Measurements from ENCODE around the gene CCL16. TPM values are rescaled to one million over a fixed set of nuclear protein-coding genes. Genes with fewer than 3 reads are reported as not detected.
A peak's percentile ranks its signal among the peaks of the same experiment; 100 is the strongest.

Gene CCL16
- total RNA-seq, 1 donor, result not detected

- DNase-seq (ENCODE audit: low read depth in 2 of 3, low spot score in 2 of 3), result no peak
These were observed 6.9 kb upstream of the CCL16 start for GRCh38 chr17:35988164-35988563.

DNA sequence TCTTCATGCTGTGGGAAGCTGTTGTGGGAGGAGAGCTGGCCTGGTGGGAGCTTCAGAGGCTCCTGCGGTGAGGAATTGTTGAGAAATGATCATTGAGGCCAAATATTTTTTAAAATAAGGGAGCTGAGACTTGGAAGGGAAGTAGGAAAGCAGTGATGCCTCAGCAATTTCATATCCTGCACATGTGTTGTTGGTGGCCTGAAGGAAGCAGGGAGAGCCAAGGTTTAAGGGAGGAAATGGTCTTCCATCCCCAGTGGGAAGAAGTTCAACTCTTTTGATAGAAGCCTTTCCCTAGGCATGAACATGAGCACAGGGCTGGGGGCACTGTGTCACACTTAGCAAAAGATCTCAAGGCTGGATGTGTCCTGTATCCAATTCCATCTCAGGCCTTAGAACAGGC lies 5.3 kb upstream of the CCL16 start, which contains the start of gene CCL14:
TSS of gene CCL14 (minus strand) at position 87 of the 400 bp plus-strand sequence. CDS start at position 7, 80 bp downstream.
- DNase-seq (ENCODE audit: low read depth in 2 of 3, low spot score in 2 of 3), result no peak

GRCh38 chr17:35984140-35984539 lies 2.8 kb upstream of the CCL16 start:
- no peak for DNase-seq (ENCODE audit: low read depth in 2 of 3, low spot score in 2 of 3)

DNA sequence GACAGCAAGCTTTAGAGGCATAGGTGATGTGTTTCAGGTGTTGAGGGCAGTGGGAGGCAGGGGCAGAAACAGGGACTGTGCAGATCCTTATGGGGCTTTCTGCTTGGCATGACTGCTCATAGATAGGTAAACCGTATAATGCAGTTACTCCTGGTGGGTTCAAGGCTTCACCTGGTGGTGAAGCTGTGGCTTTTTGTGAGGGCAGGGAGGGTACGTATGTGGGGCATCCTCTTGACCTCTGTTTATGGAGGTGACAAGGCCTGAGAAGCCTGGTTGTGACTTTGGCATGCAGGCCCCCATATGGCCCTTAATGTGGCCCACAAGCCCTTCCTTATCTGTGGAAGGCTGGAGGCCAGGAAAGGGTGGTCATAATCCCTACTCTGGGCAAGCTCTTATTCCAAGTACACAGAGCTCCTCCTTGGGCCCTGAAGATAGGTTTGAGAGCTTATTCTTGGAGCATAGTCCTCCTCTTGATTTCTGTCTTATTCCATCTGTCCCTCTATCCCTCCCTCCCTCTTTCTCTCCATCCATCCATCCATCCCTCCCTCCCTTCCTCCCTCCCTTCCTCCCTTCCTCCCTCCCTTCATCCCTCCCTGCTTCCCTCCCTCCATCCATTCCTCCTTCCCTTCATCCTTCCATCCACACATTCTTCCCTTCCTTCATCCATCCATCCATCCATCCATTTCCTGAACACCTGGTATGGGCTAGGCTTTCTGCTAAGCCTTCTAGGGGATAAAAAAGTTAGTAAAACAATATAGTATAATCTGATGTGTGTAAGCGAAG lies 1.3 kb upstream of the CCL16 start:
- DNase-seq (ENCODE audit: low read depth in 2 of 3, low spot score in 2 of 3), result no peak

GRCh38 chr17:35981908-35982330 lies 622 bp upstream of the CCL16 start:
- DNase-seq (ENCODE audit: low read depth in 2 of 3, low spot score in 2 of 3), result peak in 1 of 3 donors; percentile 46

GRCh38 chr17:35978346-35978745 lies 3.0 kb downstream of the CCL16 start:
- no peak for DNase-seq (ENCODE audit: low read depth in 2 of 3, low spot score in 2 of 3)

GRCh38 chr17:35977509-35977908 lies 3.8 kb downstream of the CCL16 start:
- no peak for DNase-seq (ENCODE audit: low read depth in 2 of 3, low spot score in 2 of 3)

- DNase-seq (ENCODE audit: low read depth in 2 of 3, low spot score in 2 of 3), result no peak
These were observed 7.7 kb downstream of the CCL16 start for GRCh38 chr17:35973333-35974260.

DNA sequence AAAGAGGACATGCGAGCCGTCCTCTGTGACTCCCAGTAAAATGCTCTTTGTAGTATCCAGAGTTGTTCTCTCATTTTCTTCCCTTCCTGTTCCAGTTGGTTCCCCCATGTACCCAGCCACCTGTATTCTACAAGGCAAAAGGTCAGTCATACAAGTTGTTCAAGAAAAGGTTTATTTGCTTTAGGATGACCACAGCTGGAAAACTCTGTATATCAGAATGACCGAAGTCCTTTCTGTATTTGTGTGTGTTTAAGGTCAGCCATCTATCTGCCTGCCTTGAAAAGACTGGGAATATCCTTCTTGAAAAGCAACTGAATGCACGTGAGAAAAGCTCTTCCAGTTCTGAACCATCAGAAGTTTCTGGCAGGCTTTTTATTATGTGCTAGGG lies 8.4 kb downstream of the CCL16 start:
- no peak for DNase-seq (ENCODE audit: low read depth in 2 of 3, low spot score in 2 of 3)

GRCh38 chr17:35972535-35972934 lies 8.8 kb downstream of the CCL16 start:
- no peak for DNase-seq (ENCODE audit: low read depth in 2 of 3, low spot score in 2 of 3)

GRCh38 chr17:35972066-35972465 lies 9.2 kb downstream of the CCL16 start:
- DNase-seq (ENCODE audit: low read depth in 2 of 3, low spot score in 2 of 3), result no peak

DNA sequence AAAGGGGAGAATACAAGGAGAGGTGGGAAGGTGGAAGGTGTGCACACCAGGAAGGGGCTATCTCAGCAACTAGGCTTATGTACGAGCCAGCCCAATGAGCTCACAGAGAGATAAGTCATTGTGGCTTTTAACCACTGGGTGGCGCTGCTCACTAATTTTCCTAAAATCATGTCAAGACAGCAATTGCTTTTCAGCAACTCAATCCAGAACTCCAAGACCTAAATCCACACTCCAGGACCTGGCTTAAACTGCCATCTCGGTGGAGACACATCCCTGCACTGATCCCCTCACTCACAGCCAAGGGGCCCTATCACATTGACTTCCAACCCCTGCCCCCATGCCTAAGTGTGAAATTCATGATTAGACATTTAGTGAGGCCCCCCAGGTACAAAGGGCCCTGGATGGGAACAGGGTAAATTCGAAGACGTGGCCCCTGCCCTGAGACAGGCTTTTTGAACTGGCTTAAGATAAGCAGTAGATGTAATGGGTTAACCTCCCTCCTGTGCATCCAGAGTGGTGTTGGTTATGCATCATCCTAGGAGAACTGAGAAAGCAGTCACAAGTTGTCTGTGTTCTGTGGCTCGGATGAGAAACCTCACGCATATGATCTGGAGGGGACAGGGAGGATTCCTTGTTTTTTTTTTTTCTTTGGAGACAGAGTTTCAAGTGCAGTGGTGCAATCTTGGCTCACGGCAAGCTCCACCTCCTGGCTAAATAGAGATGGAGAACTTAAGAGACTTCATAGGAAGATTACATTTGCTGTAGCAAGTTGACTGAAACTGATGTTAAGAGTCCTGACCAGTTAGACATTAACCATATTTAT lies 11.5 kb downstream of the CCL16 start:
- DNase-seq (ENCODE audit: low read depth in 2 of 3, low spot score in 2 of 3), result peak; percentile 30 to 88 (median 67)

GRCh38 chr17:35968520-35969054 lies 12.7 kb downstream of the CCL16 start:
- no peak for DNase-seq (ENCODE audit: low read depth in 2 of 3, low spot score in 2 of 3)

- no peak for DNase-seq (ENCODE audit: low read depth in 2 of 3, low spot score in 2 of 3)
These were observed 16.0 kb downstream of the CCL16 start for GRCh38 chr17:35965272-35965671.

DNA sequence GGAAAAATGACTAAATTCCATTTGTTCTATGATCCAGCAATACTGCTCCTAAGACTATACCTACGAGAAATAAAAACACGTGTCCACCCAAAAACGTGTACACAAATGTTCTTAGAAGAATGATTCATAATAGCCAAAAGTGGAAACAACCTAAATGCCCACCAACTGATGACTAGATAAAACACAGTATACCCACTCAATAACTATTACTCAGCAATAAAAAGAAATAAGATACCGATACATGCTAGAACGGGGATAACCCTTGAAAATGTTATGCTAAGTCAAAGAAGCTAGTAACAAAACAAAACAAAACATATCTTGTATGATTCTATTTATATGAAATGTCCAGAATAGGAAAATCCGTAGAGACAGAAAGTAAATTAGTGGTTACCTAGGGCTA lies 17.6 kb downstream of the CCL16 start:
- DNase-seq (ENCODE audit: low read depth in 2 of 3, low spot score in 2 of 3), result no peak

- DNase-seq (ENCODE audit: low read depth in 2 of 3, low spot score in 2 of 3), result no peak
These were observed 27.6 kb downstream of the CCL16 start for GRCh38 chr17:35953720-35954119.

DNA sequence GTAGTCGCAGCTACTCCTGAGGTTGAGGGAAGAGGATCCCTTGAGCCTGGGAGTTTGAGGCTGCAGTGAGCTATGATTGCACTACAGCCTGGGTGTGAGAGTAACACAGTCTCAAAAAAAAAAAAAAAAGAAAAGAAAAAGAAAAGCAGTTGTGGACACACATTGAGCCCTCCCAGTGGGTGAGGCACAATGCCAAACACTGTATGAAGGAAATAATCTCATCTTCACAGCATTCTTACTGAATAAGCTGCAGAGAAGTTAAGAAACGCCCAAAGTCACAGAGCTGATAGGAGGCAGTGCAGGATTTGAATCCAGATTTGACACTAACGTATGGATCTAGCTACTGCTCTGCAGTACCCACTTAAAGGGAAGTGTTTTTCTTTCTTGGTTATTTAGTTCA lies 31.9 kb downstream of the CCL16 start:
- DNase-seq (ENCODE audit: low read depth in 2 of 3, low spot score in 2 of 3), result no peak

- DNase-seq (ENCODE audit: low read depth in 2 of 3, low spot score in 2 of 3), result no peak
These were observed 33.2 kb downstream of the CCL16 start for GRCh38 chr17:35948092-35948491.

GRCh38 chr17:35947156-35947585 lies 34.1 kb downstream of the CCL16 start:
- peak in 2 of 3 donors; percentile 58 to 87 for DNase-seq (ENCODE audit: low read depth in 2 of 3, low spot score in 2 of 3)

DNA sequence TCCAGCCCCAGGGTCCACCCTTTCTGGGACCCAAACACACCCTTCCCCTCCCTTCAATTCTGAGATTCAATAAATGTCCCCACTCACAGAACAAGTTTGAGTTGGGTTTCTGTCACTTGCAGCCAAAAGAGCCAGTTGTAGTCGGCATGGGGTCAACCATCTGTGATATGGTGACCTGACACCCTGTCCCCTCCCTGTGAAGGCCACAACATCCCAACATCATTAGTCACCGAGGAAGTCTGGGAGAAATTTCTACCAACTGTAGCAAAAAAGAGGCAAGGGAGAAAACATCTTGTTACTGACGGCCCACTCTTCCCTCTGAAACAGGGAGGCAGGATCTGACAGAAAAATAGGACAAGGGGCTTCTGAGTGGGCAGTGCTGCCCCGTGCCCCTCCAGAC lies 37.1 kb downstream of the CCL16 start:
- no peak for DNase-seq (ENCODE audit: low read depth in 2 of 3, low spot score in 2 of 3)
